ENCODE results near the gene ZNF385B.

The ZNF385B gene

GRCh38 chr2:179447839-179448447, 413.5 kb downstream of the ZNF385B start:
- H3K36me3 ChIP-seq (ENCODE audit: control insufficient read depth, insufficient read depth, low read length): no peaks in the 10 kb centered on the region
- no peak overlapping the region for H3K4me3 ChIP-seq (ENCODE audit: insufficient read depth, low read depth, low read length, poor library complexity, severe bottlenecking)

GRCh38 chr2:179447421-179447820, 414.0 kb downstream of the ZNF385B start:
- no peak overlapping the region for H3K4me3 ChIP-seq (ENCODE audit: insufficient read depth, low read depth, low read length, poor library complexity, severe bottlenecking)
- no peak overlapping the region for H3K27ac ChIP-seq (ENCODE audit: insufficient read depth, low read length, poor library complexity, severe bottlenecking)
- H3K4me1 ChIP-seq (ENCODE audit: control insufficient read depth, insufficient read depth, low read length, poor library complexity, severe bottlenecking): no peaks in the 10 kb centered on the region
- H3K36me3 ChIP-seq (ENCODE audit: control insufficient read depth, insufficient read depth, low read length): no peaks in the 10 kb centered on the region
- no peaks in the 10 kb centered on the region for H3K27me3 ChIP-seq (replicated peaks; ENCODE audit: control insufficient read depth, insufficient read depth, low read length, poor library complexity, severe bottlenecking)
- no peaks in the 10 kb centered on the region for H3K9me3 ChIP-seq (ENCODE audit: control insufficient read depth, low read length)
- no peak for DNase-seq

More at GRCh38 chr2:179447839-179448447, 413.5 kb downstream of the ZNF385B start:
- Histone ChIP-seq H3K9me3 (ENCODE audit: control insufficient read depth, low read length) (no peaks in the 10 kb centered on the region), H3K27me3 (replicated peaks; ENCODE audit: control insufficient read depth, insufficient read depth, low read length, poor library complexity, severe bottlenecking) (no peaks in the 10 kb centered on the region), H3K4me1 (ENCODE audit: control insufficient read depth, insufficient read depth, low read length, poor library complexity, severe bottlenecking) (no peaks in the 10 kb centered on the region), H3K27ac (ENCODE audit: insufficient read depth, low read length, poor library complexity, severe bottlenecking) (no peak overlapping the region)
- DNase-seq: no peak

- no peaks in the 10 kb centered on the region for H3K9me3 ChIP-seq (ENCODE audit: control insufficient read depth, low read length)
- no peak overlapping the region for H3K27ac ChIP-seq (ENCODE audit: insufficient read depth, low read length, poor library complexity, severe bottlenecking)
- no peak overlapping the region for H3K4me3 ChIP-seq (ENCODE audit: insufficient read depth, low read depth, low read length, poor library complexity, severe bottlenecking)
Measured at GRCh38 chr2:179446476-179447141, 414.8 kb downstream of the ZNF385B start.

GRCh38 chr2:179444056-179444455, 417.4 kb downstream of the ZNF385B start:
- no peaks in the 10 kb centered on the region for H3K9me3 ChIP-seq (ENCODE audit: control insufficient read depth, low read length)
- no peak overlapping the region for H3K4me3 ChIP-seq (ENCODE audit: insufficient read depth, low read depth, low read length, poor library complexity, severe bottlenecking)
- no peaks in the 10 kb centered on the region for H3K4me1 ChIP-seq (ENCODE audit: control insufficient read depth, insufficient read depth, low read length, poor library complexity, severe bottlenecking)
- H3K36me3 ChIP-seq (ENCODE audit: control insufficient read depth, insufficient read depth, low read length): no peaks in the 10 kb centered on the region
- H3K27me3 ChIP-seq (replicated peaks; ENCODE audit: control insufficient read depth, insufficient read depth, low read length, poor library complexity, severe bottlenecking): no peaks in the 10 kb centered on the region
- no peak overlapping the region for H3K27ac ChIP-seq (ENCODE audit: insufficient read depth, low read length, poor library complexity, severe bottlenecking)
- DNase-seq: no peak

More at GRCh38 chr2:179446476-179447141, 414.8 kb downstream of the ZNF385B start:
- no peaks in the 10 kb centered on the region for H3K36me3 ChIP-seq (ENCODE audit: control insufficient read depth, insufficient read depth, low read length)
- no peak for DNase-seq
- H3K27me3 ChIP-seq (replicated peaks; ENCODE audit: control insufficient read depth, insufficient read depth, low read length, poor library complexity, severe bottlenecking): no peaks in the 10 kb centered on the region
- H3K4me1 ChIP-seq (ENCODE audit: control insufficient read depth, insufficient read depth, low read length, poor library complexity, severe bottlenecking): no peaks in the 10 kb centered on the region

- Histone ChIP-seq H3K27me3 (replicated peaks; ENCODE audit: control insufficient read depth, insufficient read depth, low read length, poor library complexity, severe bottlenecking) (no peaks in the 10 kb centered on the region), H3K27ac (ENCODE audit: insufficient read depth, low read length, poor library complexity, severe bottlenecking) (no peak overlapping the region), H3K4me1 (ENCODE audit: control insufficient read depth, insufficient read depth, low read length, poor library complexity, severe bottlenecking) (no peaks in the 10 kb centered on the region), H3K36me3 (ENCODE audit: control insufficient read depth, insufficient read depth, low read length) (no peaks in the 10 kb centered on the region), H3K9me3 (ENCODE audit: control insufficient read depth, low read length) (no peaks in the 10 kb centered on the region), H3K4me3 (ENCODE audit: insufficient read depth, low read depth, low read length, poor library complexity, severe bottlenecking) (no peak overlapping the region)
- DNase-seq: no peak
Measured at GRCh38 chr2:179443180-179443579, 418.2 kb downstream of the ZNF385B start.

- no peaks in the 10 kb centered on the region for H3K36me3 ChIP-seq (ENCODE audit: control insufficient read depth, insufficient read depth, low read length)
- no peaks in the 10 kb centered on the region for H3K9me3 ChIP-seq (ENCODE audit: control insufficient read depth, low read length)
- DNase-seq: no peak
- no peak overlapping the region for H3K27ac ChIP-seq (ENCODE audit: insufficient read depth, low read length, poor library complexity, severe bottlenecking)
- no peak overlapping the region for H3K4me3 ChIP-seq (ENCODE audit: insufficient read depth, low read depth, low read length, poor library complexity, severe bottlenecking)
- no peaks in the 10 kb centered on the region for H3K4me1 ChIP-seq (ENCODE audit: control insufficient read depth, insufficient read depth, low read length, poor library complexity, severe bottlenecking)
- H3K27me3 ChIP-seq (replicated peaks; ENCODE audit: control insufficient read depth, insufficient read depth, low read length, poor library complexity, severe bottlenecking): no peaks in the 10 kb centered on the region
Measured at GRCh38 chr2:179442206-179442605, 419.2 kb downstream of the ZNF385B start.

- H3K4me1 ChIP-seq (ENCODE audit: control insufficient read depth, insufficient read depth, low read length, poor library complexity, severe bottlenecking): no peaks in the 10 kb centered on the region
Measured at GRCh38 chr2:179441551-179441950, 419.9 kb downstream of the ZNF385B start.

GRCh38 chr2:179440642-179441251, 420.7 kb downstream of the ZNF385B start:
- Histone ChIP-seq H3K27ac (ENCODE audit: insufficient read depth, low read length, poor library complexity, severe bottlenecking) (no peak overlapping the region), H3K9me3 (ENCODE audit: control insufficient read depth, low read length) (no peaks in the 10 kb centered on the region), H3K27me3 (replicated peaks; ENCODE audit: control insufficient read depth, insufficient read depth, low read length, poor library complexity, severe bottlenecking) (no peaks in the 10 kb centered on the region), H3K36me3 (ENCODE audit: control insufficient read depth, insufficient read depth, low read length) (no peaks in the 10 kb centered on the region), H3K4me1 (ENCODE audit: control insufficient read depth, insufficient read depth, low read length, poor library complexity, severe bottlenecking) (no peaks in the 10 kb centered on the region), H3K4me3 (ENCODE audit: insufficient read depth, low read depth, low read length, poor library complexity, severe bottlenecking) (no peak overlapping the region)
- DNase-seq: no peak

More at GRCh38 chr2:179441551-179441950, 419.9 kb downstream of the ZNF385B start:
- DNase-seq: no peak
- Histone ChIP-seq H3K36me3 (ENCODE audit: control insufficient read depth, insufficient read depth, low read length) (no peaks in the 10 kb centered on the region), H3K4me3 (ENCODE audit: insufficient read depth, low read depth, low read length, poor library complexity, severe bottlenecking) (no peak overlapping the region), H3K27me3 (replicated peaks; ENCODE audit: control insufficient read depth, insufficient read depth, low read length, poor library complexity, severe bottlenecking) (no peaks in the 10 kb centered on the region), H3K27ac (ENCODE audit: insufficient read depth, low read length, poor library complexity, severe bottlenecking) (no peak overlapping the region), H3K9me3 (ENCODE audit: control insufficient read depth, low read length) (no peaks in the 10 kb centered on the region)

- no peaks in the 10 kb centered on the region for H3K27me3 ChIP-seq (replicated peaks; ENCODE audit: control insufficient read depth, insufficient read depth, low read length, poor library complexity, severe bottlenecking)
- H3K36me3 ChIP-seq (ENCODE audit: control insufficient read depth, insufficient read depth, low read length): no peaks in the 10 kb centered on the region
- H3K4me1 ChIP-seq (ENCODE audit: control insufficient read depth, insufficient read depth, low read length, poor library complexity, severe bottlenecking): no peaks in the 10 kb centered on the region
- no peak overlapping the region for H3K4me3 ChIP-seq (ENCODE audit: insufficient read depth, low read depth, low read length, poor library complexity, severe bottlenecking)
- H3K9me3 ChIP-seq (ENCODE audit: control insufficient read depth, low read length): no peaks in the 10 kb centered on the region
- no peak for DNase-seq
- no peak overlapping the region for H3K27ac ChIP-seq (ENCODE audit: insufficient read depth, low read length, poor library complexity, severe bottlenecking)
Measured at GRCh38 chr2:179438654-179439053, 422.8 kb downstream of the ZNF385B start.

- H3K27me3 ChIP-seq (replicated peaks; ENCODE audit: control insufficient read depth, insufficient read depth, low read length, poor library complexity, severe bottlenecking): no peaks in the 10 kb centered on the region
- no peak overlapping the region for H3K27ac ChIP-seq (ENCODE audit: insufficient read depth, low read length, poor library complexity, severe bottlenecking)
- H3K4me3 ChIP-seq (ENCODE audit: insufficient read depth, low read depth, low read length, poor library complexity, severe bottlenecking): no peak overlapping the region
- H3K36me3 ChIP-seq (ENCODE audit: control insufficient read depth, insufficient read depth, low read length): no peaks in the 10 kb centered on the region
- no peaks in the 10 kb centered on the region for H3K9me3 ChIP-seq (ENCODE audit: control insufficient read depth, low read length)
- no peaks in the 10 kb centered on the region for H3K4me1 ChIP-seq (ENCODE audit: control insufficient read depth, insufficient read depth, low read length, poor library complexity, severe bottlenecking)
- DNase-seq: no peak
Measured at GRCh38 chr2:179437430-179437829, 424.0 kb downstream of the ZNF385B start.

All from effector memory CD4-positive, alpha-beta T cell (primary cell).